HepG2 (cell line): ENCODE results near the gene NPNT. TPM values are rescaled to one million over a fixed set of nuclear protein-coding genes. Genes with fewer than 3 reads are reported as not detected.

Experiments used
- ATAC-seq: fragments of 200-7000 bp; cut with Tn5 transposase; 3 replicates; pipeline ENCODE4 v1.9.1; 2020; ENCODE audit warnings: mild to moderate bottlenecking, moderate library complexity
- BruUV-seq: library from RNA; stranded (reverse); fragments of 400-500 nt; replicated peaks from 2 replicates; lab custom pipeline; 2021; lab: Mats Ljungman, UMichigan
- CTCF ChIA-PET: fragments of 300-600 bp; formaldehyde crosslinking; extraction: SDS; loops from one replicate; lab custom pipeline; 2021; ENCODE audit warnings: low total read pairs, inconsistent platforms, low intra/inter-chr PET ratio; lab: Yijun Ruan, JAX
- POLR2A ChIA-PET: fragments of 350-600 bp; sonication (Branson Sonifier 250); formaldehyde crosslinking; loops from one replicate; lab custom pipeline; 2020; ENCODE audit warnings: antibody characterized with exemption, inconsistent platforms; lab: Yijun Ruan, JAX
- DNase-seq: peaks from one replicate; pipeline ENCODE4 v3.0.0-alpha.2; 2015; ENCODE audit warnings: low spot score
- FAIRE-seq: peaks from 3 replicates; lab custom pipeline; 2011; peaks lifted over from hg19 to GRCh38; lab: Jason Lieb, UNC
- H2AFZ ChIP-seq: one replicate; pipeline ENCODE4 v1.6.1; 2011; ENCODE audit warnings: low read length, inconsistent platforms
- H3K27ac ChIP-seq: fragments of 300-600 bp; 3 replicates; pipeline ENCODE4 v1.8.0; 2011; ENCODE audit warnings: mixed run types, mild to moderate bottlenecking, mixed read lengths, low read length, inconsistent platforms; ENCODE audit not compliant: insufficient read depth; ENCODE audit errors: extremely low read length
- H3K27me3 ChIP-seq, 2 experiments: fragments of 200-600 bp in 1 of 2; 2 replicates in 1 of 2; 3 replicates in 1 of 2; pipeline versions ENCODE4 v1.6.0 to v1.8.0; 2011; ENCODE audit warnings: low read length in 2 of 2, mild to moderate bottlenecking in 2 of 2, moderate library complexity in 2 of 2, inconsistent platforms in 1 of 2; ENCODE audit not compliant: insufficient read depth in 2 of 2, control insufficient read depth in 1 of 2
- H3K36me3 ChIP-seq, 2 experiments: fragments of 200-600 bp in 1 of 2; replicated peaks in 1 of 2; 2 replicates in 1 of 2; 3 replicates in 1 of 2; pipeline versions ENCODE4 v1.5.1 to v1.8.0; 2011; ENCODE audit warnings: low read length in 2 of 2, inconsistent platforms in 1 of 2; ENCODE audit not compliant: insufficient read depth in 2 of 2, control insufficient read depth in 1 of 2
- H3K4me1 ChIP-seq: 2 replicates; pipeline ENCODE4 v1.5.1; 2012; ENCODE audit warnings: low read length, inconsistent platforms; ENCODE audit not compliant: insufficient read depth
- H3K4me2 ChIP-seq: 2 replicates; pipeline ENCODE4 v1.6.0; 2011; ENCODE audit warnings: low read depth, low read length, inconsistent platforms
- H3K4me3 ChIP-seq, 3 experiments: fragments of 200-600 bp in 1 of 3; sonication (generic), shearing (Covaris generic) in 1 of 3; replicated peaks in 1 of 3; 2 replicates each; pipeline ENCODE4 v1.5.1; 2011 to 2016; ENCODE audit warnings: low read length in 3 of 3, inconsistent platforms in 2 of 3, low read depth in 2 of 3, mild to moderate bottlenecking in 2 of 3, control low read depth in 1 of 3, mixed read lengths in 1 of 3; ENCODE audit not compliant: insufficient read depth in 1 of 3
- H3K79me2 ChIP-seq: one replicate; pipeline ENCODE4 v1.6.1; 2011; ENCODE audit warnings: low read length, inconsistent platforms; ENCODE audit not compliant: insufficient read depth
- H3K9ac ChIP-seq: 2 replicates; pipeline ENCODE4 v1.6.0; 2011; ENCODE audit warnings: mild to moderate bottlenecking, low read depth, low read length, inconsistent platforms; ENCODE audit not compliant: insufficient read depth
- H3K9me3 ChIP-seq: 2 replicates; pipeline ENCODE4 v1.5.1; 2012; ENCODE audit warnings: mild to moderate bottlenecking, low read length
- H4K20me1 ChIP-seq: 2 replicates; pipeline ENCODE4 v1.6.0; 2011; ENCODE audit warnings: inconsistent platforms, mild to moderate bottlenecking, low read length, moderate library complexity; ENCODE audit not compliant: insufficient read depth
- ESRRA ChIP-seq: sonication (generic); formaldehyde crosslinking; IDR thresholded peaks from 2 replicates; pipeline ENCODE4 v1.5.1; 2020; ENCODE audit warnings: mild to moderate bottlenecking, low read depth, missing genetic modification reagents
- EZH2 ChIP-seq: conservative IDR thresholded peaks from 2 replicates; pipeline ENCODE4 v1.6.1; 2012; ENCODE audit warnings: mild to moderate bottlenecking, low read depth, low read length, moderate library complexity
- GMEB2 ChIP-seq: IDR thresholded peaks from 2 replicates; pipeline ENCODE4 v1.6.1; 2016; ENCODE audit warnings: missing biosample characterization, missing genetic modification reagents, low read depth
- HNRNPUL1 ChIP-seq: fragments of 200-400 bp; formaldehyde crosslinking; IDR thresholded peaks from 2 replicates; pipeline ENCODE4 v1.6.1; 2017; ENCODE audit warnings: low read depth, mild to moderate bottlenecking, low read length, moderate library complexity
- HOMEZ ChIP-seq: IDR thresholded peaks from 2 replicates; pipeline ENCODE4 v1.6.1; 2016; ENCODE audit warnings: low read depth
- PITX1 ChIP-seq: sonication (generic); formaldehyde crosslinking; IDR thresholded peaks from 2 replicates; pipeline ENCODE4 v1.5.1; 2020; ENCODE audit warnings: mild to moderate bottlenecking, missing genetic modification reagents
- REPIN1 ChIP-seq: sonication (generic); formaldehyde crosslinking; IDR thresholded peaks from 2 replicates; pipeline ENCODE4 v1.8.0; 2022; ENCODE audit warnings: missing genetic modification reagents, low read depth, mild to moderate bottlenecking, borderline replicate concordance
- SP5 ChIP-seq: IDR thresholded peaks from 2 replicates; pipeline ENCODE4 v1.6.1; 2016; ENCODE audit warnings: low read depth, borderline replicate concordance
- TBP ChIP-seq: sonication (generic); formaldehyde crosslinking; IDR thresholded peaks from 2 replicates; pipeline ENCODE4 v1.5.0; 2020; ENCODE audit warnings: missing genetic modification reagents
- ZNF549 ChIP-seq: sonication (generic); formaldehyde crosslinking; IDR thresholded peaks from 2 replicates; pipeline ENCODE4 v1.5.0; 2020; ENCODE audit warnings: missing genetic modification reagents
- ZNF552 ChIP-seq: sonication (generic); formaldehyde crosslinking; IDR thresholded peaks from 2 replicates; pipeline ENCODE4 v1.9.0; 2022; ENCODE audit warnings: missing genetic modification reagents, mild to moderate bottlenecking, borderline replicate concordance
- ZNF879 ChIP-seq: sonication (generic); formaldehyde crosslinking; IDR thresholded peaks from 2 replicates; pipeline ENCODE4 v1.8.1; 2023; ENCODE audit warnings: missing genetic modification reagents
- WGBS: methylation state at CpG from one replicate; pipeline ENCODE4 v1.1.6; 2017; ENCODE audit warnings: low lambda C conversion rate; 5-methylcytosine and 5-hydroxymethylcytosine counted together
- in situ Hi-C: cut with HindIII; loops from 2 replicates; pipeline ENCODE4 v1.10.0; 2017; ENCODE audit warnings: low pct_unique_long_range_greater_than_20kb; ENCODE audit not compliant: extremely low pct_ligation_motif_present
- intact Hi-C: fragments of 100-400 bp; cut with micrococcal nuclease; formaldehyde crosslinking; loops from one replicate; pipeline ENCODE4 v1.10.0; 2022; ENCODE audit not compliant: unreplicated experiment
- polyA plus RNA-seq, 8 experiments: library from polyadenylated mRNA; depleted of rRNA in 3 of 8; stranded (reverse) in 7 of 8; unstranded in 1 of 8; fragments of >200 nt; fragmentation: Illumina TruSeq in 4 of 8; extraction: Trizol in 4 of 8; gene quantifications; 2 replicates each; pipeline versions ENCODE4 v1.2.1 to v1.2.3, GENCODE V29; 2011 to 2016; ENCODE audit warnings: low read depth in 4 of 8, missing spikeins in 1 of 8, mixed read lengths in 1 of 8; ENCODE audit not compliant: insufficient read depth in 1 of 8
- total RNA-seq, 5 experiments: library from RNA; depleted of rRNA; stranded (reverse); fragments of >200 nt; fragmentation: Illumina TruSeq; extraction: Trizol; gene quantifications; 2 replicates each; pipeline ENCODE4 v1.2.3, GENCODE V29; 2016; ENCODE audit warnings: low read depth in 1 of 5
- TF ChIP-seq, protein P1 (sequence below), 2 experiments: sonication (generic) in 1 of 2; formaldehyde crosslinking in 1 of 2; IDR thresholded peaks; 2 replicates each; pipeline versions ENCODE4 v1.5.1 to v1.6.1; 2011 to 2020; ENCODE audit warnings: borderline replicate concordance in 1 of 2, low read depth in 1 of 2, low read length in 1 of 2, mild to moderate bottlenecking in 1 of 2, missing genetic modification reagents in 1 of 2, moderate library complexity in 1 of 2
- TF ChIP-seq, protein P2 (sequence below): sonication (generic); formaldehyde crosslinking; IDR thresholded peaks from 2 replicates; pipeline ENCODE4 v1.4.0; 2020; ENCODE audit warnings: low read depth, mild to moderate bottlenecking, missing genetic modification reagents

Gene NPNT
- total and polyA plus RNA-seq, 2 of the 13 experiments (the other 11 are each of a cell fraction or from before 2014, with no cell fraction given), result 1.1 to 19.1 TPM

- intact Hi-C loops, result no loop called here
- H3K79me2 ChIP-seq, result no peaks in the 10 kb centered on the region
- H3K36me3 ChIP-seq, result no peaks in the 10 kb centered on the region
- H3K9ac ChIP-seq, result no peak overlapping the region
- H3K9me3 ChIP-seq, result peaks cover 21% of the 10 kb centered on the region
- no peak for TF ChIP-seq ESRRA (CRISPR knock-in tag)
- TF ChIP-seq SP5 (CRISPR knock-in tag), result no peak
- TF ChIP-seq, protein P1, sequence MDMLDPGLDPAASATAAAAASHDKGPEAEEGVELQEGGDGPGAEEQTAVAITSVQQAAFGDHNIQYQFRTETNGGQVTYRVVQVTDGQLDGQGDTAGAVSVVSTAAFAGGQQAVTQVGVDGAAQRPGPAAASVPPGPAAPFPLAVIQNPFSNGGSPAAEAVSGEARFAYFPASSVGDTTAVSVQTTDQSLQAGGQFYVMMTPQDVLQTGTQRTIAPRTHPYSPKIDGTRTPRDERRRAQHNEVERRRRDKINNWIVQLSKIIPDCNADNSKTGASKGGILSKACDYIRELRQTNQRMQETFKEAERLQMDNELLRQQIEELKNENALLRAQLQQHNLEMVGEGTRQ (IDR thresholded peaks at IDR 0.05; ENCODE audit: low read depth, low read length), result no peak
- TF ChIP-seq, protein P1 (CRISPR knock-in tag; IDR thresholded peaks at IDR 0.05; ENCODE audit: borderline replicate concordance), result no peak
- no peak for TF ChIP-seq ZNF549 (CRISPR knock-in tag)
- no peak for TF ChIP-seq PITX1
- TF ChIP-seq, protein P2, sequence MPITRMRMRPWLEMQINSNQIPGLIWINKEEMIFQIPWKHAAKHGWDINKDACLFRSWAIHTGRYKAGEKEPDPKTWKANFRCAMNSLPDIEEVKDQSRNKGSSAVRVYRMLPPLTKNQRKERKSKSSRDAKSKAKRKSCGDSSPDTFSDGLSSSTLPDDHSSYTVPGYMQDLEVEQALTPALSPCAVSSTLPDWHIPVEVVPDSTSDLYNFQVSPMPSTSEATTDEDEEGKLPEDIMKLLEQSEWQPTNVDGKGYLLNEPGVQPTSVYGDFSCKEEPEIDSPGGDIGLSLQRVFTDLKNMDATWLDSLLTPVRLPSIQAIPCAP (CRISPR knock-in tag), result no peak
- no peak for TF ChIP-seq HNRNPUL1
- no peak for TF ChIP-seq EZH2
- TF ChIP-seq GMEB2 (CRISPR knock-in tag), result no peak
- TF ChIP-seq ZNF552, result no peak
- TF ChIP-seq REPIN1 (CRISPR knock-in tag), result no peak
- TF ChIP-seq TBP (CRISPR knock-in tag), result no peak
- no peak for TF ChIP-seq HOMEZ (CRISPR knock-in tag)
- no peak for TF ChIP-seq ZNF879 (CRISPR knock-in tag)
- FAIRE-seq (no peak), ATAC-seq (no peak), DNase-seq (no peak)
- H3K27ac ChIP-seq, result no peak overlapping the region
- no peaks in the 10 kb centered on the region for H3K27me3 ChIP-seq
- no peaks in the 10 kb centered on the region for H4K20me1 ChIP-seq
- no TSS peak for BruUV-seq
- ChIA-PET POLR2A (no interaction called here), CTCF (no interaction called here)
- no peaks in the 10 kb centered on the region for H3K4me1 ChIP-seq
- H3K4me3 ChIP-seq, result no peak overlapping the region
- no peak overlapping the region for H3K4me2 ChIP-seq
- in situ Hi-C loops, result no loop called here
- 26% methylated on average over 2 of the region's 2 CpGs for WGBS
- no peak overlapping the region for H2AFZ ChIP-seq
Observed at GRCh38 chr4:106010761-106011160, 115.5 kb downstream of the NPNT start.
